ENCODE data around the gene TDRD7.

DNA sequence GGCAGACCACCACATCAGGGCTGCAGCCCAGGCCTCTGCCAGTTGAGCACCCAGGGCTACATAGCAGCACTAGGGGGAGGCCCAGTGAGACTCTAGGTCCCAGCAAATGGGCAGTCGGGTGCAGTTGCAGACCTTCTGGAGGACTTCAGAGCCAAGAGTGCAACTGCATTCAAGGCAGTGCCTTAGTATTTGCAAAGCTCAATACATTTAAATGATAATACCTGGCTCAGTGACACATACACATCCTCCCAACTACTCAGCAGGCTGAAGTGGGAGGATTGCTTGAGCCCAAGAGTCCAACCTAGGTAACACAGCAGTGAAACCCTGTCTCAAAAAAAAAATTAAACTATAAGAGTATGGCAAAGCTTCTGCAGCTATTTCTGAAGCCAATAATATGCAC lies 51.0 kb downstream of the TDRD7 start:
- TF ChIP-seq, protein P1, sequence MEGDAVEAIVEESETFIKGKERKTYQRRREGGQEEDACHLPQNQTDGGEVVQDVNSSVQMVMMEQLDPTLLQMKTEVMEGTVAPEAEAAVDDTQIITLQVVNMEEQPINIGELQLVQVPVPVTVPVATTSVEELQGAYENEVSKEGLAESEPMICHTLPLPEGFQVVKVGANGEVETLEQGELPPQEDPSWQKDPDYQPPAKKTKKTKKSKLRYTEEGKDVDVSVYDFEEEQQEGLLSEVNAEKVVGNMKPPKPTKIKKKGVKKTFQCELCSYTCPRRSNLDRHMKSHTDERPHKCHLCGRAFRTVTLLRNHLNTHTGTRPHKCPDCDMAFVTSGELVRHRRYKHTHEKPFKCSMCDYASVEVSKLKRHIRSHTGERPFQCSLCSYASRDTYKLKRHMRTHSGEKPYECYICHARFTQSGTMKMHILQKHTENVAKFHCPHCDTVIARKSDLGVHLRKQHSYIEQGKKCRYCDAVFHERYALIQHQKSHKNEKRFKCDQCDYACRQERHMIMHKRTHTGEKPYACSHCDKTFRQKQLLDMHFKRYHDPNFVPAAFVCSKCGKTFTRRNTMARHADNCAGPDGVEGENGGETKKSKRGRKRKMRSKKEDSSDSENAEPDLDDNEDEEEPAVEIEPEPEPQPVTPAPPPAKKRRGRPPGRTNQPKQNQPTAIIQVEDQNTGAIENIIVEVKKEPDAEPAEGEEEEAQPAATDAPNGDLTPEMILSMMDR (IDR thresholded peaks at IDR 0.05): no peak
- TF ChIP-seq POLR2A (IDR thresholded peaks at IDR 0.05) (no peak), POLR2AphosphoS5 (IDR thresholded peaks at IDR 0.05) (no peak), EP300 (IDR thresholded peaks at IDR 0.05) (no peak)
